A549 (cell line): ENCODE results near the gene ACOD1.
"Not testable (repeated sequence)": the region's sequence is repeated elsewhere in the genome, so short reads cannot be mapped to it uniquely, and the experiment has no call there.

Source experiments
- ATOH8 ChIP-seq: fragments of 250-450 bp; sonication (Bioruptor Pico); IDR thresholded peaks from 2 replicates; pipeline ENCODE4 v1.5.0; 2020; ENCODE audit warnings: low read depth, mild to moderate bottlenecking, moderate library complexity
- EHMT2 ChIP-seq: fragments of 200-600 bp; sonication (generic); IDR thresholded peaks from 2 replicates; pipeline ENCODE4 v1.6.1; 2016; ENCODE audit warnings: antibody characterized with exemption, low read depth, mild to moderate bottlenecking, moderate library complexity
- JUNB ChIP-seq: fragments of >200 bp; sonication (Bioruptor Twin); formaldehyde crosslinking; IDR thresholded peaks from 2 replicates; pipeline ENCODE4 v1.6.1; 2016
- RAD21 ChIP-seq, 2 experiments: fragments of >200 bp in 1 of 2; sonication (Bioruptor Twin) in 1 of 2; formaldehyde crosslinking in 1 of 2; IDR thresholded peaks in 1 of 2; conservative IDR thresholded peaks in 1 of 2; 2 replicates in 1 of 2; 3 replicates in 1 of 2; pipeline ENCODE4 v1.6.1; 2012 to 2018; ENCODE audit warnings: inconsistent platforms in 1 of 2
- TF ChIP-seq, protein P1 (sequence below): fragments of >200 bp; sonication (Bioruptor Twin); formaldehyde crosslinking; IDR thresholded peaks from 3 replicates; pipeline ENCODE4 v1.5.1; 2016

DNA sequence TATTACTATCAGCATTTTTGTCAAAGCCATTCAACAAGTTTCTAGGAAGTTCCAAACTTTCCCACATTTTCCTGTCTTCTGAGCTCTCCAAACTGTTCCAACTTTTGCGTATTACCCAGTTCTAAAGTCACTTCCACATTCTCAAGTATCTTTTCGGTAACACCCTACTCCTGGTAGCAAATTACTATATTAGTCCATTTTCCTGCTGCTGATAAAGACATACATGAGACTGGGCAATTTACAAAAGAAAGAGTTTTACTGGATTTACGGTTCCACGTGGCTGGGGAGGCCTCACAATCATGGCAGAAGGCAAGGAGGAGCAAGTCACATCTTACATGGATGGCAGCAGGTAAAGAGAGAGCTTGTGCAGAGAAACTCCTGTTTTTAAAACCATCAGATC is 49.2 kb upstream of the ACOD1 start:
- TF ChIP-seq RAD21 (conservative IDR thresholded peaks at IDR 0.05 in 1 of 2, IDR thresholded peaks at IDR 0.05 in 1 of 2); ATOH8 (CRISPR knock-in tag); JUNB; EHMT2: not testable (repeated sequence)
- TF ChIP-seq, protein P1, sequence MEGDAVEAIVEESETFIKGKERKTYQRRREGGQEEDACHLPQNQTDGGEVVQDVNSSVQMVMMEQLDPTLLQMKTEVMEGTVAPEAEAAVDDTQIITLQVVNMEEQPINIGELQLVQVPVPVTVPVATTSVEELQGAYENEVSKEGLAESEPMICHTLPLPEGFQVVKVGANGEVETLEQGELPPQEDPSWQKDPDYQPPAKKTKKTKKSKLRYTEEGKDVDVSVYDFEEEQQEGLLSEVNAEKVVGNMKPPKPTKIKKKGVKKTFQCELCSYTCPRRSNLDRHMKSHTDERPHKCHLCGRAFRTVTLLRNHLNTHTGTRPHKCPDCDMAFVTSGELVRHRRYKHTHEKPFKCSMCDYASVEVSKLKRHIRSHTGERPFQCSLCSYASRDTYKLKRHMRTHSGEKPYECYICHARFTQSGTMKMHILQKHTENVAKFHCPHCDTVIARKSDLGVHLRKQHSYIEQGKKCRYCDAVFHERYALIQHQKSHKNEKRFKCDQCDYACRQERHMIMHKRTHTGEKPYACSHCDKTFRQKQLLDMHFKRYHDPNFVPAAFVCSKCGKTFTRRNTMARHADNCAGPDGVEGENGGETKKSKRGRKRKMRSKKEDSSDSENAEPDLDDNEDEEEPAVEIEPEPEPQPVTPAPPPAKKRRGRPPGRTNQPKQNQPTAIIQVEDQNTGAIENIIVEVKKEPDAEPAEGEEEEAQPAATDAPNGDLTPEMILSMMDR: not testable (repeated sequence)
